NCI-H128 (cell line): ENCODE results near the gene COLEC11.

Source experiments
- DNase-seq: peaks from one replicate; lab custom pipeline; 2025; ENCODE audit not compliant: unreplicated experiment; lab: John Stamatoyannopoulos, UW

Gene COLEC11

GRCh38 chr2:3584608-3585260 is 10.2 kb upstream of the COLEC11 start:
- DNase-seq = no peak

- no peak for DNase-seq
These were observed 9.4 kb upstream of the COLEC11 start for GRCh38 chr2:3585261-3586109.

GRCh38 chr2:3586220-3586619 is 8.7 kb upstream of the COLEC11 start:
- DNase-seq = no peak

- no peak for DNase-seq
These were observed 7.9 kb upstream of the COLEC11 start for GRCh38 chr2:3587021-3587420.

GRCh38 chr2:3587432-3587831 is 7.5 kb upstream of the COLEC11 start:
- no peak for DNase-seq

GRCh38 chr2:3588084-3588483 is 6.8 kb upstream of the COLEC11 start:
- DNase-seq = no peak

- no peak for DNase-seq
These were observed 5.8 kb upstream of the COLEC11 start for GRCh38 chr2:3589086-3589485.

GRCh38 chr2:3595404-3595803 is 492 bp downstream of the COLEC11 start:
- no peak for DNase-seq

- DNase-seq = no peak
These were observed 1.1 kb downstream of the COLEC11 start for GRCh38 chr2:3595985-3596384.

GRCh38 chr2:3596901-3597417 is 2.0 kb downstream of the COLEC11 start:
- DNase-seq = no peak

- DNase-seq = no peak
These were observed 2.7 kb downstream of the COLEC11 start for GRCh38 chr2:3597567-3597966.

GRCh38 chr2:3598197-3598910 is 3.4 kb downstream of the COLEC11 start:
- no peak for DNase-seq

GRCh38 chr2:3598912-3599854 is 4.3 kb downstream of the COLEC11 start:
- DNase-seq = no peak

GRCh38 chr2:3600256-3600855 is 5.4 kb downstream of the COLEC11 start:
- no peak for DNase-seq

- no peak for DNase-seq
These were observed 6.8 kb downstream of the COLEC11 start for GRCh38 chr2:3601561-3602271.

GRCh38 chr2:3602553-3603339 is 7.8 kb downstream of the COLEC11 start:
- DNase-seq = no peak

GRCh38 chr2:3603536-3604206 is 8.8 kb downstream of the COLEC11 start:
- DNase-seq = no peak

- DNase-seq = no peak
These were observed 9.4 kb downstream of the COLEC11 start for GRCh38 chr2:3604207-3604877.
